HG02610 (cell line): ENCODE measurements around the gene MAP4K3.

Experiments used
- ATAC-seq: cut with Tn5 transposase; IDR thresholded peaks from one replicate; pipeline ENCODE4 v1.9.1; 2021; ENCODE audit warnings: mild to moderate bottlenecking, moderate library complexity; ENCODE audit not compliant: unreplicated experiment

MAP4K3 gene

DNA sequence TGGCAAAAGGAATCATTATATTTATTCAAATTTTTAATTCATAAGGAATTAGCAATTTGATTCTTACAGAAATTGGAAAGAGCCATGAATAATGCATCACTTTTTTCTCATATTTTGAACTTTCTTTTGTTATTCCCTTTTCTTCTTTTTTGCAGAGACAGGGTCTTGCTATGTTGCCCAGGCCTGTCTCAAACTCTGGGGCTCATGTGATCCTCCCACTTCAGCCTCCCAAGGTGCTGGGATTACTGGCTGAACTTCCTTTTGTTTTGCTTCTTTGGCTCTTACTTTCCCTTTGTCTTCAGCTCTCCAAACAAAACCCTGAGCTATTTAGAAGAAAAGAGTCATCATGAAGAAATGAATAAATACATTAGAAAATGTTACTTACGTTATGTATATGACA lies 224.1 kb downstream of the MAP4K3 start:
- ATAC-seq = no peak

DNA sequence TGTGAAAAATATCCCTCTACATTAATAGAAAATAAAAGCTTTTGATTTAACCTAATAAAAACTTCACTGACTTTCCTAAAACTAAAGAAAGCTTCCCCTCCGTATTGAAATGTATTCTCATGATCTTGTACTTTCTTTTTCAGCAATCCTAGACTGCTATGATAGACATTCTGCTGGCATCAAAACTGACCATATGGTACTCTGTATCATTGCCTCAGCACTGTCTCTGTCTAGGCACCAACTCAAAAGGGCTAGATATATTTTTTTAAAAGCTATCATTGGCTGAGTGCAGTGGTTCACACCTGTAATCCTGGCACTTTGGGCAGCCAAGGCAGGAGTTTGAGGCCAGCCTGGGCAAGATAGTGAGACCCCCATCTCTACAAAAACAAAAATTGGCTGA lies 226.2 kb downstream of the MAP4K3 start:
- no peak for ATAC-seq

DNA sequence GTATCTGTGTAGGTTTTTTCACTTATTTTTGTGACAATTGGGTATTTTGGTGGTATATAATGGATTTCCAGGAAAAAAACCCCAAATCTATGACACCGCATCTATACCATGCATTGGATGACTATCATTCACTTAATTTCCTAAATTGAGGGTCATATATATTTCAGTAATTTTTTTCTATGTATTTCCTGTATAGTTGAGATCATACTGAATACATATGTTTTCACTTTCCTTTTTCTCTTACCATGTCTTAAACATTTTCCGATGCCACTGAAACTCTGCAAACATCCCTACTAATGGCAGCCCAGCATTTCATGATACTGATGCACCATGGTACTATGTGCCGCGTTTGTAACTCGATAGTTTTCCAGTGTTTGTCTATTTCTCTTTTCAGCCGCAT lies 233.7 kb downstream of the MAP4K3 start:
- no peak for ATAC-seq

DNA sequence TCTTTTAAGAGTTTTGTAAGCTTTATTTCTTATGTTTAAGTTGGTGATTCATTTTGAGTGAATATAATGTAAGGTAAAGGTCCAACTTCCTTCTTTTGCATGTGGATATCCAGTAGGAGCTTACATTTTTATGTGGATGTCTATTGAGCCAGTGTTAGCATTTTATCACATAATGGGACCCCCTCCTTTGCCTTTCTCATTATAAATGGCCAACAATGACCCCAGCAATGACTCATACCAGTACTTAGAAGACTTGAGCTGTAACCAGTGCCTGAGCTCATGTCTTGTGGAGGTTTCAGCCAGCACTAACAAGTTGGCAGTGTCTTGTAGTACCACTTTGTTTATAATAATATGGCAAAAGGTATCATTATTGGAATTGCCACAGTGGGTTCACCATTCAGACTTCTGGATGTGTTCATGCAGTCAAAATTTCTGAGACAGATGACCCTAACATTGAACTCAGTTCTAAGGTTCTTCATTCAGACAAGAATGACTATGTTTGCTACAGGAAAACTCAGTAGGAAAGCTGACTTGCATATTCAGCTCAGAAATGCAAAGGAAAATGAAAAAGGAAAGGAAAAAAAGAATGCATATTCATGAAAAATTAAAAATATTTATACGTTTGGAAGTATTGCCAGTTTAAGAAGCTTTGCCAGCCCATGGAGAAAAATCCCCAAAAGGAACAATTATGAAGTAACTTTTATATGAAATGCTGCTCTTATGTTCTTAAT lies 234.3 kb downstream of the MAP4K3 start:
- ATAC-seq = no peak
